MCF 10A (cell line): ENCODE data around the gene CLASRP. TPM values are rescaled to one million over a fixed set of nuclear protein-coding genes. Genes with fewer than 3 reads are reported as not detected.

Experiments used
- BruUV-seq: library from RNA; stranded (reverse); fragments of 400-500 nt; replicated peaks from 2 replicates; lab custom pipeline; 2021; lab: Mats Ljungman, UMichigan
- CTCF ChIA-PET: fragments of 300-600 bp; sonication (Branson Sonifier 250); formaldehyde crosslinking; extraction: SDS; loops from one replicate; lab custom pipeline; 2021; ENCODE audit warnings: antibody characterized with exemption, inconsistent platforms; lab: Yijun Ruan, JAX
- POLR2A ChIA-PET: fragments of 300-600, 350-650 bp; sonication (Branson Sonifier 250); formaldehyde crosslinking; extraction: SDS; loops from one replicate; lab custom pipeline; 2020; ENCODE audit warnings: antibody characterized with exemption, inconsistent platforms; lab: Yijun Ruan, JAX
- DNase-seq: peaks from one replicate; pipeline ENCODE4 v3.0.0-alpha.2; 2018; ENCODE audit not compliant: unreplicated experiment
- H3K27ac Mint-ChIP-seq: one replicate; pipeline ENCODE4 v1.8.0; 2022; ENCODE audit warnings: mild to moderate bottlenecking, low read depth, mixed read lengths; ENCODE audit not compliant: unreplicated experiment
- H3K27me3 Mint-ChIP-seq: one replicate; pipeline ENCODE4 v1.8.0; 2022; ENCODE audit warnings: mixed read lengths; ENCODE audit not compliant: insufficient read depth, unreplicated experiment
- H3K36me3 Mint-ChIP-seq: one replicate; pipeline ENCODE4 v1.8.0; 2022; ENCODE audit warnings: mild to moderate bottlenecking, moderate library complexity, mixed read lengths; ENCODE audit not compliant: insufficient read depth, unreplicated experiment
- H3K4me1 Mint-ChIP-seq: one replicate; pipeline ENCODE4 v1.8.0; 2022; ENCODE audit warnings: mixed read lengths; ENCODE audit not compliant: insufficient read depth, unreplicated experiment
- H3K4me3 Mint-ChIP-seq: one replicate; pipeline ENCODE4 v1.8.0; 2022; ENCODE audit warnings: mild to moderate bottlenecking, moderate library complexity, mixed read lengths; ENCODE audit not compliant: unreplicated experiment
- H3K9me3 Mint-ChIP-seq: one replicate; pipeline ENCODE4 v1.8.0; 2022; ENCODE audit warnings: mixed read lengths; ENCODE audit not compliant: unreplicated experiment
- intact Hi-C: fragments of 100-400 bp; cut with micrococcal nuclease; formaldehyde crosslinking; loops from 2 replicates; pipeline ENCODE4 v1.14.1; 2022
- total RNA-seq: library from RNA; stranded (reverse); gene quantifications from 2 replicates; pipeline ENCODE4 v1.2.3, GENCODE V29; 2022
- TF ChIP-seq, protein P1 (sequence below): fragments of 200-600 bp; IDR thresholded peaks from one replicate; pipeline ENCODE4 v1.8.0; 2022; ENCODE audit warnings: antibody characterized with exemption, mild to moderate bottlenecking; ENCODE audit not compliant: unreplicated experiment

The CLASRP gene
- total RNA-seq, 1 experiment from 2014 or later, result 83.5 TPM

DNA sequence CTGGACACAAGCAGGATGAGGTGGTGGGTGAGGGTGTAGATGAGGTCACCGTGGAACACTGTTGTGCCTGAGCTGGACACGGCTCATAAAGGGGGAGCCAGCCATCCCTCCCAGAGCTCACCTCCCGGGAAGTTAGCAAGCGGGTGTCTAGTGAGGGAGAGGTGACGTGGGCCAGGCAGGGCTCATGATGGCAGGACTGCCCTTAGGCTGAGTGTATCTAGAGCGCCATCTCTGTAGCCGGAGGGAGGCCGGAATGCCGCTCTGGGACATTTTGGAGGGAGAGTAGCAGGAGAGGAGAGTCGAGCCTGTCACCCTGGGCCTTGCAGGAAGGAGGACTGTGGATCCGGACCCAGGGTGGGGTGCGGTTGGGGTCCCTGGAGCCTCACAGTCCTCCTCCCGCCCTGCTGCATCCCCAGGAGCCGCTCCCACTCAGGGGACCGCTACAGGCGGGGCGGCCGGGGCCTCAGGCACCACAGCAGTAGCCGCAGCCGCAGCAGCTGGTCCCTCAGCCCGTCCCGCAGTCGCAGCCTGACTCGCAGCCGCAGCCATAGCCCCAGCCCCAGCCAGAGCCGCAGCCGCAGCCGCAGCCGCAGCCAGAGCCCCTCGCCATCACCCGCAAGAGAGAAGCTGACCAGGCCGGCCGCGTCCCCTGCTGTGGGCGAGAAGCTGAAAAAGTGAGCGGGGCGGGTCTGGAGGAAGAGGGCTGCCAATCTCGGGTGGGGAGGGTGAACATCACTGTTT is 28.2 kb downstream of the CLASRP start:
- Mint-ChIP-seq H3K9me3 (no peaks in the 10 kb centered on the region), H3K27ac (no peak overlapping the region), H3K4me3 (no peak overlapping the region), H3K36me3 (peaks cover 79% of the 10 kb centered on the region), H3K27me3 (no peaks in the 10 kb centered on the region), H3K4me1 (no peaks in the 10 kb centered on the region)
- no peak for DNase-seq
- CTCF ChIA-PET, result interaction anchor here (1.5 kb wide), 1 partner anchor 7 kb away, joined by 4 read pairs; no protein-coding TSS in a partner anchor
- POLR2A ChIA-PET, result interaction anchor here (0.6 to 1.3 kb wide), 2 partner anchors 12 to 29 kb away, joined by 4 to 6 read pairs; partner anchors contain the start of gene GEMIN7
- intact Hi-C loops, result no loop called here
- TF ChIP-seq, protein P1, sequence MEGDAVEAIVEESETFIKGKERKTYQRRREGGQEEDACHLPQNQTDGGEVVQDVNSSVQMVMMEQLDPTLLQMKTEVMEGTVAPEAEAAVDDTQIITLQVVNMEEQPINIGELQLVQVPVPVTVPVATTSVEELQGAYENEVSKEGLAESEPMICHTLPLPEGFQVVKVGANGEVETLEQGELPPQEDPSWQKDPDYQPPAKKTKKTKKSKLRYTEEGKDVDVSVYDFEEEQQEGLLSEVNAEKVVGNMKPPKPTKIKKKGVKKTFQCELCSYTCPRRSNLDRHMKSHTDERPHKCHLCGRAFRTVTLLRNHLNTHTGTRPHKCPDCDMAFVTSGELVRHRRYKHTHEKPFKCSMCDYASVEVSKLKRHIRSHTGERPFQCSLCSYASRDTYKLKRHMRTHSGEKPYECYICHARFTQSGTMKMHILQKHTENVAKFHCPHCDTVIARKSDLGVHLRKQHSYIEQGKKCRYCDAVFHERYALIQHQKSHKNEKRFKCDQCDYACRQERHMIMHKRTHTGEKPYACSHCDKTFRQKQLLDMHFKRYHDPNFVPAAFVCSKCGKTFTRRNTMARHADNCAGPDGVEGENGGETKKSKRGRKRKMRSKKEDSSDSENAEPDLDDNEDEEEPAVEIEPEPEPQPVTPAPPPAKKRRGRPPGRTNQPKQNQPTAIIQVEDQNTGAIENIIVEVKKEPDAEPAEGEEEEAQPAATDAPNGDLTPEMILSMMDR, result no peak
- BruUV-seq, result no TSS peak

DNA sequence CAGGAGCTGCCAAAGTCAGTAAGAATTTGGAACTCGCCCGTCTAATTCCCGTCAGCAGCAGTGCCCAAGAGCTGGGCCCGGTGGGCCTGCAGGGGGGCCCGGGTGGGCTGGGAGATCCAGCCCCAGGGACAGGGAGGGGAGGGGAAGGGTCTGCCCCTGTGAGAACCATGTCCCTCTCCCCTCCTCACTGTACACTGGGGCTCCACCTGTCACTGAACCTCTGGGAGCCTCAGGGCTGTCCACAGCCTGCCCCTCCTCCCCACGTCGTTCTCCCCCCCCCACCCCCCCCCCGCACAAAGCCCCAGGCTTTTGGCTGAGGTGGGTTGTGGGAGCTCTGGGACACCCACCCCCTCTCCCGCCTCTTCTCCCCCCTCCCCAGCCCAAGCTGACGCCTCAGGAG is 29.2 kb downstream of the CLASRP start:
- no peaks in the 10 kb centered on the region for H3K4me1 Mint-ChIP-seq
- H3K27ac Mint-ChIP-seq, result no peak overlapping the region
- ChIA-PET CTCF (interaction anchor here (1.5 kb wide), 1 partner anchor 8 kb away, joined by 4 read pairs; no protein-coding TSS in a partner anchor), POLR2A (interaction anchor here (1.0 kb wide), 1 partner anchor 26 kb away, joined by 3 read pairs; no protein-coding TSS in a partner anchor)
- no peaks in the 10 kb centered on the region for H3K9me3 Mint-ChIP-seq
- H3K27me3 Mint-ChIP-seq, result no peaks in the 10 kb centered on the region
- no peak for DNase-seq
- H3K4me3 Mint-ChIP-seq, result no peak overlapping the region
- no TSS peak for BruUV-seq
- TF ChIP-seq, protein P1, result no peak
- H3K36me3 Mint-ChIP-seq, result peaks cover 78% of the 10 kb centered on the region
- intact Hi-C loops, result no loop called here

DNA sequence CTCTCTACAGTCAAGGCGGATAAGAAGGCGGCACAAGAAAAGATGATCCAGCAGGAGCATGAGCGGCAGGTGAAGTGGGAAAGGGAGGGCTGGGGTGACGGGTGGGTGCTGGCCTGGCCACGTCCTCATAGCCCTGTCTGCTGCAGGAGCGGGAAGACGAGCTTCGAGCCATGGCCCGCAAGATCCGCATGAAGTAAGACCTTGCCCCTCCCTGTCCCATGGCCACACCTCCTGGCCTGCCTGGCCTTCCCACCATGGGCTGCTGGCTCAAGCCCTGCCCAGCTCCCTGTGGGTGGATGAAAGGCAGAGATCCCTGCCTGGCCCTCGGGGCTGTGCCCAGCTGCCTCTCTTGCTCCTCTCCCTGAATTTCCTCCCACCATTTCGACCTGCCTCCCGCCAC is 30.2 kb downstream of the CLASRP start:
- TF ChIP-seq, protein P1, result no peak
- Mint-ChIP-seq H3K27ac (no peak overlapping the region), H3K9me3 (no peaks in the 10 kb centered on the region), H3K36me3 (peaks cover 68% of the 10 kb centered on the region), H3K4me3 (no peak overlapping the region), H3K27me3 (no peaks in the 10 kb centered on the region), H3K4me1 (no peaks in the 10 kb centered on the region)
- ChIA-PET POLR2A (no interaction called here), CTCF (interaction anchor here (0.6 to 1.5 kb wide), 2 partner anchors 9 to 165 kb away, joined by 3 to 4 read pairs; no protein-coding TSS in a partner anchor)
- peak; percentile 33 for DNase-seq
- intact Hi-C loops, result no loop called here
- BruUV-seq, result no TSS peak

DNA sequence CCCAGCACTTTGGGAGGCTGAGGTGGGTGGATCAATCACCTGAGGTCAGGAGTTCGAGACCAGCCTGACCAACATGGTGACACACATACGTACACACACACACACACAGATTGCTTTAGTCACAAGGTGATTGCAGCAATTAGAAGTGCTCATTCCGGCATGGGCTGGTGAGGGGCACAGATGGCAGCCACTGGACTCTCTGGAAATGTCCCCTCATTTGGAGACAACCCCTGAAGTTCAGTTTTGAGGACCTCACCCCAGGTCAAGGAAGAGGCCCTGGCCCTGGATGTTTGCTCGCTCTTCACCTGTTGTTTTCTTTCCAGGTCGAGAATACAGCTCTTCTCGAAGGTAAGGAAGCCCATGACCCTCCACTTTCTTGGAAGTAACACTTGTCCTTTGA is 31.4 kb downstream of the CLASRP start:
- H3K36me3 Mint-ChIP-seq, result peaks cover 57% of the 10 kb centered on the region
- no peaks in the 10 kb centered on the region for H3K27me3 Mint-ChIP-seq
- ChIA-PET CTCF (interaction anchor here (3.4 kb wide), 1 partner anchor 11 kb away, joined by 13 read pairs; no protein-coding TSS in a partner anchor), POLR2A (no interaction called here)
- intact Hi-C loops, result no loop called here
- BruUV-seq, result no TSS peak
- H3K27ac Mint-ChIP-seq, result no peak overlapping the region
- H3K9me3 Mint-ChIP-seq, result no peaks in the 10 kb centered on the region
- DNase-seq, result no peak
- H3K4me1 Mint-ChIP-seq, result no peaks in the 10 kb centered on the region
- TF ChIP-seq, protein P1, result no peak
- no peak overlapping the region for H3K4me3 Mint-ChIP-seq
